Small intestine (tissue), 7 donors: ENCODE data around the gene FLOT2. TPM values are rescaled to one million over a fixed set of nuclear protein-coding genes. Genes with fewer than 3 reads are reported as not detected.
"Not testable (repeated sequence)": the region's sequence is repeated elsewhere in the genome, so short reads cannot be mapped to it uniquely, and the experiment has no call there.

Experiments used
- DNase-seq, 2 donors: peaks; one replicate each; pipeline versions ENCODE4 v3.0.0 to v3.0.0-alpha.2; 2013
- FAIRE-seq: peaks from 2 replicates; lab custom pipeline; 2012; peaks lifted over from hg19 to GRCh38; lab: Jason Lieb, UNC
- H3K27ac ChIP-seq, 3 donors: one replicate each; pipeline ENCODE4 v1.5.1; 2013; ENCODE audit warnings: low read length in 2 of 3, mild to moderate bottlenecking in 2 of 3, control low read depth in 1 of 3, inconsistent platforms in 1 of 3, low read depth in 1 of 3, moderate library complexity in 1 of 3
- H3K27me3 ChIP-seq, 3 donors: one replicate each; pipeline ENCODE4 v1.6.1; 2013; ENCODE audit warnings: low read length in 3 of 3, inconsistent platforms in 1 of 3; ENCODE audit not compliant: control insufficient read depth in 3 of 3, insufficient read depth in 3 of 3
- H3K36me3 ChIP-seq, 3 donors: one replicate each; pipeline ENCODE4 v1.6.1; 2013; ENCODE audit warnings: low read length in 3 of 3, inconsistent platforms in 1 of 3, low read depth in 1 of 3, mild to moderate bottlenecking in 1 of 3, moderate library complexity in 1 of 3; ENCODE audit not compliant: control insufficient read depth in 3 of 3, insufficient read depth in 2 of 3
- H3K4me1 ChIP-seq, 3 donors: one replicate each; pipeline ENCODE4 v1.6.1; 2013; ENCODE audit warnings: low read length in 2 of 3, inconsistent platforms in 1 of 3, low read depth in 1 of 3, mild to moderate bottlenecking in 1 of 3, moderate library complexity in 1 of 3; ENCODE audit not compliant: control insufficient read depth in 3 of 3, insufficient read depth in 2 of 3
- H3K4me3 ChIP-seq, 3 donors: one replicate each; pipeline ENCODE4 v1.5.1; 2013; ENCODE audit warnings: low read length in 3 of 3, control low read depth in 1 of 3, inconsistent platforms in 1 of 3, low read depth in 1 of 3, mild to moderate bottlenecking in 1 of 3, moderate library complexity in 1 of 3
- H3K9me3 ChIP-seq, 2 donors: one replicate each; pipeline ENCODE4 v1.6.1; 2013; ENCODE audit warnings: low read depth in 1 of 2, low read length in 1 of 2; ENCODE audit not compliant: control insufficient read depth in 2 of 2, insufficient read depth in 1 of 2
- WGBS, 3 donors: extraction: QIAGEN DNeasy Blood & Tissue Kit; methylation state at CpG; one replicate each; pipeline ENCODE4 v1.1.7; 2013; 5-methylcytosine and 5-hydroxymethylcytosine counted together
- polyA plus RNA-seq, 4 donors: library from polyadenylated mRNA; stranded (reverse) in 3 of 4; unstranded in 1 of 4; fragments of 200-250 nt in 3 of 4; fragments of 120-200 nt in 1 of 4; gene quantifications; one replicate each; pipeline versions ENCODE4 v1.2.1 to v1.2.3, GENCODE V29; 2013
- donor health status: healthy with polysubstance abuse.
- donor health status: control.
- donor health status: control.
- donor health status: Bipolar disorder and iron deficiency.
- donor health status: healthy.

Gene FLOT2
- polyA plus RNA-seq, 4 donors: 19.9 to 73.8 (median 36.8) TPM

DNA sequence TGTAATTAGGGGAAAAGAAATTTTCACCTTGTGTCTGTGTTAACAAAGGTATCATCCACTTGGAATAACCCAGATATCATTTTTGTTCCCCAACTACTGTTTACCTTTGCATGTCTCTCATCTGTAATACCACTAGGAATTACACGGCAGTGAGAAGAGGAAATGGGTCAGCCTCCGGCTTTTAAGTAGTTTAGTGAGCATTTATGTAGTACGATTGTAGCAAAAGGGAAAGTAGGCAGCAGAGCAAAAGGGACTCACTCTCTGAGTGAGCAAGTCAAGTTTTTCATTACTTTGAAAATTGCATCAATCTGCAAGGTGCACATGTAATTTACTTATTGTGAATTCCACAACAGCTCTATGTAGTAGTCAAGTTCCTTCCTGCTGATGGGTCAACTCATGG lies 42.6 kb upstream of the FLOT2 start:
- FAIRE-seq (no peak), DNase-seq (no peak)
- 42 to 72% (median 66%) methylated on average over 3 of the region's 3 CpGs for WGBS, 3 donors
- no peaks in the 10 kb centered on the region for H3K9me3 ChIP-seq
- no peak overlapping the region for H3K27ac ChIP-seq
- H3K4me3 ChIP-seq: no peak overlapping the region
- peaks cover 2 to 18% (median 9%) of the 10 kb centered on the region in 3 donors for H3K36me3 ChIP-seq
- no peaks in the 10 kb centered on the region for H3K27me3 ChIP-seq
- peaks cover 0 to 15% (median 0%) of the 10 kb centered on the region in 3 donors for H3K4me1 ChIP-seq

DNA sequence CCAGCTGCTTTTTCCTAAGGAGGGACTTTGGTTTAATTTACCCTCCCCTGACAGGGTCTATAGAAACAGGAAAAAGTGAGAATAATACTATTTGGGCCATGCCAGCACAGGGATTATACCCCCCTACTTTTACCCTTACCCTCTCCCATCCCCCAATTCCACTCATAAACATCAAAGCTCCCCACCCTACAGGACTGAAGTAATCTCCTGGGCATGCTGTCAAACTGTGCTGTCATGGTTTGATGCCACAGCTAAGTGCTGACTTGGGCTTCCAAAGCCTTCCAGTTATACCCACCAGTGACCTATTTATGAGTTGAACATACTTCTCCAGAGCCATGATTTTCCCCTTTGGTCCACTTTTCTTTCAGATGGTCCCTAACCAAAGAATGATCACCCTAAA lies 41.0 kb upstream of the FLOT2 start:
- Histone ChIP-seq H3K27me3 (no peaks in the 10 kb centered on the region), H3K36me3 (peaks cover 2 to 14% (median 9%) of the 10 kb centered on the region in 3 donors), H3K9me3 (no peaks in the 10 kb centered on the region), H3K27ac (no peak overlapping the region), H3K4me3 (no peak overlapping the region), H3K4me1 (peaks cover 0 to 15% (median 0%) of the 10 kb centered on the region in 3 donors)
- DNase-seq: no peak
- FAIRE-seq: no peak

DNA sequence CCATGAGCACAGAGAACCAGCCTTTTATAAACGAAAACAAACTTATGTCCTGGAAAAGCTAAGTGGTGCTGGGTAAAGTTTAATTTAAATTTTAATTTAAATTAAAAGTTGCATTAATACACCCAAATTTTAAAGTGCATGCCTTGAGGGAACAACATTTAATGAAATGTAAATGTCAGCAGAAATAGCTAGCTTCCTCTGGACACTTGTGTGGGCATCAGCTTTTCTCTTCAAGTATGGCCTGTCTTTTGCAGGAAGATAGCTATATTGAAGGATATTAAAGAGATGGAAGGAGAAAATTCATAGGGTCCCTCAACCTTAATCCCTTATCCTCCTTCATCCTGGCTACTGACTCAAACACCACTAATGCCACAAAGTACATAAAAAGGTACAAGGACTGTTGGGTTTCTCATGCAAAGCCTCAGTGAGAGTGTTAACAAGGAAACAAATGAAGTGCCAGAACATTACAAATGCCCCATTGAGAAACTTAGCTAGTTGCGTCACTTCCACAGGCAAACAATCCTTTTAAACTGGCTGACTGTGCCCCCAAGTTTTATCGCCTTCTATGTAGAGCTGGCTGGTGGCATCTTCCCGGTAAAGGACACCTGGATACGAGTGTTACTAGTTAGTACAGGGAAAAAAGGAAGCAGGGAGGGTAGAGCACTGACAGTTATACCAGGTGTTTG lies 39.7 kb upstream of the FLOT2 start:
- WGBS, 3 donors: 62 to 70% (median 65%) methylated on average over 5 of the region's 5 CpGs
- Histone ChIP-seq H3K27ac (no peak overlapping the region), H3K36me3 (peaks cover 2 to 14% (median 9%) of the 10 kb centered on the region in 3 donors), H3K4me1 (peaks cover 0 to 15% (median 0%) of the 10 kb centered on the region in 3 donors), H3K27me3 (no peaks in the 10 kb centered on the region), H3K9me3 (no peaks in the 10 kb centered on the region), H3K4me3 (no peak overlapping the region)
- no peak for DNase-seq
- no peak for FAIRE-seq

DNA sequence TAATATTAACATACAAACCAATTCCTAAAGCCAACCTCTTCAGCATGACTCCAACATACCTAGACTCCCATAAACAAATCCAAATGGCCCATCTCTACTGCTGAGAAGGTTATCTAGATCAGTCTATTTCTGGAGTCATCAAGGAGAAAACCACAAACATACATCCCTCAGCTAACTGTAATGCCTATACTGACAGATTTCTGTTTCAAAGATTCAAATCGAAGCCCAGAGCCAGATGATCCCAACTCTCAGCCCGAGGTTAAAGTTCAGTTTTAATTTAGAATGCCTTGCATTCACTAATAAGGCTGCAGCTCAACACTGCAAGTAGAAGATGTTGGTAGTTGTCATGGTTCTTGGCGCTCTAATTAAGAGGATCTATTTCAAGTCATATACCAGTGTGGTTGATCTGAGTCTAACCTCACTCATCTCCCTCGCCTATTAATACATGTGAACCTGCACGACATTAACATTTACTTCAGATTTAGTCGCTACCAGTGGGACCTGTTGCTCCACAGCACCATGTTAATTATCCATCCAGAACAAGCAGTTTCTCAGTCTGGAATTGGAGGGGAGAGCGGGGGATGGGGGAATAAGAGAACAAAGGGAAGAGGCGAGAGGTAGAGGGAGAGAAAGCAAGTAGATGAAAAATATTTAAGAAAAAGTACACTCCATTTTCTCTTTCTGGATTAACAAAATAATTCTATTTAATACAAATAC lies 38.4 kb upstream of the FLOT2 start:
- Histone ChIP-seq H3K27me3 (no peaks in the 10 kb centered on the region), H3K9me3 (no peaks in the 10 kb centered on the region), H3K36me3 (peaks cover 2 to 16% (median 6%) of the 10 kb centered on the region in 3 donors), H3K4me1 (peaks cover 0 to 15% (median 0%) of the 10 kb centered on the region in 3 donors), H3K27ac (no peak overlapping the region), H3K4me3 (no peak overlapping the region)
- WGBS, 3 donors: 78 to 83% (median 80%) methylated on average over 8 of the region's 8 CpGs
- DNase-seq: no peak
- no peak for FAIRE-seq

DNA sequence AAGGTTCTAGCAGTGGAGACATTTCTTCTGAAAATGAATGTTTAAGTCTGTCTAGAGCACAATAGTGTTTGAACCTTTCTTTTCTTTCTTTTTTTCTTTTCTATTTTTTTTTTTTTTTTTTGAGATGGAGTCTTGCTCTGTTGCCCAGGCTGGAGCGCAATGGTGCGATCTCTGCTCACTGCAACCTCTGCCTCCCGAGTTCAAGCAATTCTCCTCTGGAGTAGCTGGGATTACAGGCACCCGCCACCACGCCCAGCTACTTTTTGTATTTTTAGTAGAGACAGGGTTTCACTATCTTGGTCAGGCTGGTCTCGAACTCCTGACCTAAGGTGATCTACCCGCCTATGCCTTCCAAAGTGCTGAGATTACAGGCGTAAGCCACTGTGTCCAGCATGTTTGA lies 37.0 kb upstream of the FLOT2 start:
- WGBS, 3 donors: 95 to 97% (median 95%) methylated on average over 8 of the region's 8 CpGs
- DNase-seq, FAIRE-seq, H3K9me3 ChIP-seq, H3K27ac ChIP-seq, H3K27me3 ChIP-seq, H3K4me3 ChIP-seq: not testable (repeated sequence)
- Histone ChIP-seq H3K4me1 (peaks cover 0 to 15% (median 0%) of the 10 kb centered on the region in 3 donors), H3K36me3 (peaks cover under 1 to 15% (median 4%) of the 10 kb centered on the region in 3 donors)

DNA sequence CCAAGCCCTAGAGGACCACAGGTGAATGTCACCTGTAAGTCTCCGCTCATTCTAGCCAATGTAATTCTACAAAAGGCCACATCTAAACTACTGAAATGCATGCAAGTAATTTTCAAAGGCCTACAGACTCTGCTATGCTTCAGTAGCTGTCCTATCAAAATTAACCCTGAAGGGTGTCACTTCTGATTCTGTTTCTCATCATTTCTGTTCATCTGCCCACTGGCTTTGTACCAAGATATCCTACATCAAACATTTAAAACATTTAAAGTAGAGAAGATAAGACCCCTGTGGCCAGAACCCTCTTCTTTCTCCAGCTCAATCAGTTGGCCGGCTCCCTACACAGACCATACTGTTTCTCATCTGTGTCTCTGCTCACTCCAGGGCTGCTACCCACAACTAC lies 32.3 kb upstream of the FLOT2 start:
- FAIRE-seq (no peak), DNase-seq (no peak)
- H3K4me3 ChIP-seq: no peak overlapping the region
- H3K27ac ChIP-seq: no peak overlapping the region
- H3K36me3 ChIP-seq: peaks cover 0 to 25% (median 5%) of the 10 kb centered on the region in 3 donors
- no peaks in the 10 kb centered on the region for H3K27me3 ChIP-seq
- no peaks in the 10 kb centered on the region for H3K4me1 ChIP-seq
- WGBS, 3 donors: 94 to 98% (median 98%) methylated on average over 2 of the region's 2 CpGs
- H3K9me3 ChIP-seq: no peaks in the 10 kb centered on the region

DNA sequence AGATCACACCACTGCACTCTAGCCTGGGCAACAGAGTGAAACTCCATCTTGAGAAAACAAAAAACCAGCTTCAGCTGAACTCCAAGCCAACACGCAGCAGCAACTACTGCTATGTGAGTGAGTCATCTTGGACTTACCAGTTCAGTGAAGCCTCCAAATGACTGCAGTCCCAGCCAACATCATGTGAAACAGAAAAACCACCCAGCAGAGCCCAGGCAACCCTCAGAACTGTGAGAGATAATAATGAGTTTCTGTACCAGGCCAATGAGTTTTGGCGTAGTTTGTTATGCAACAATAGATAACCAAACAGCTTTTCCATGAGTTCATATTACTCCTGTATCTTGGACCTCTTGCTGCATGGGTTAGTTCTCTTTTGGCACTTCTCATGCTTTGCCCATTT lies 30.5 kb upstream of the FLOT2 start:
- Histone ChIP-seq H3K4me3 (no peak overlapping the region), H3K36me3 (peaks cover 0 to 32% (median 13%) of the 10 kb centered on the region in 3 donors), H3K9me3 (no peaks in the 10 kb centered on the region), H3K27ac (no peak overlapping the region), H3K4me1 (no peaks in the 10 kb centered on the region), H3K27me3 (no peaks in the 10 kb centered on the region)
- WGBS, 3 donors: 85 to 93% (median 88%) methylated on average over 2 of the region's 2 CpGs
- DNase-seq (no peak), FAIRE-seq (no peak)

DNA sequence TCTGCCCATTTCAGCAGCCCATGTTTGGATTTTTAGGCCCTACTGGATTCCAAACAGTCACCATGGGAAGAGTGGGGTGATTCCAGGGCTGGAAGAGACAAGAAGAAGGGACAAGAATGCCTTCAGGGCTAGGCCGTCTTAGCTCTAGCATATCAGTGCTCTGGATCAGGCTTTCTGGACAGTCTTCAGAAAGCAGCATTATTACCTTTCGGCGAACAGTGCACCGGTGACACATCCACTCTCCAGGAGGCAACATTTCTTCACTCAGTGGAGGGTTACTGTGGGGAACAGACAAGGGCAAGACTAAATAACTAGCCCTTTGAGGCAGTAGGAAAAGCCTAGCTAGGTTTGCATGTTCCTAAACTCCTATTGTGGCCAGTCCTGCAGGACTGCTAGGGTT lies 29.3 kb upstream of the FLOT2 start:
- H3K27ac ChIP-seq: peak overlapping the region in 2 of 3 donors; percentile 67 to 72
- H3K4me3 ChIP-seq: no peak overlapping the region
- no peaks in the 10 kb centered on the region for H3K4me1 ChIP-seq
- no peaks in the 10 kb centered on the region for H3K9me3 ChIP-seq
- H3K27me3 ChIP-seq: no peaks in the 10 kb centered on the region
- DNase-seq (no peak), FAIRE-seq (no peak)
- H3K36me3 ChIP-seq: peaks cover 3 to 30% (median 15%) of the 10 kb centered on the region in 3 donors
- 92 to 99% (median 98%) methylated on average over 4 of the region's 4 CpGs for WGBS, 3 donors
